NB4 (cell line): Measurements from ENCODE around the gene SCNN1B.

Experiments
- DNase-seq: peaks from one replicate; pipeline ENCODE4 v3.0.0; 2010; ENCODE audit warnings: low read depth
- H3K4me3 ChIP-seq: one replicate; pipeline ENCODE4 v1.5.1; 2011; ENCODE audit warnings: mild to moderate bottlenecking, low read depth, low read length, moderate library complexity
- CTCF ChIP-seq: IDR thresholded peaks from one replicate; pipeline ENCODE4 v1.5.1; 2012; ENCODE audit warnings: low read depth, low read length
- MAX ChIP-seq: IDR thresholded peaks from 2 replicates; pipeline ENCODE4 v1.6.1; 2011; ENCODE audit warnings: low read depth, low read length
- MYC ChIP-seq: IDR thresholded peaks from 2 replicates; pipeline ENCODE4 v1.6.1; 2011; ENCODE audit warnings: low read depth, low read length
- POLR2A ChIP-seq: IDR thresholded peaks from 2 replicates; pipeline ENCODE4 v1.6.1; 2011; ENCODE audit warnings: mild to moderate bottlenecking; ENCODE audit not compliant: insufficient read length; ENCODE audit errors: extremely low read depth

Gene SCNN1B

GRCh38 chr16:23337836-23338550 lies 35.9 kb downstream of the SCNN1B start:
- H3K4me3 ChIP-seq, result no peak overlapping the region
- no peak for TF ChIP-seq MAX
- TF ChIP-seq MYC, result no peak
- no peak for TF ChIP-seq POLR2A
- TF ChIP-seq CTCF, result no peak
- DNase-seq, result no peak

- H3K4me3 ChIP-seq, result no peak overlapping the region
- TF ChIP-seq MYC (no peak), CTCF (no peak), MAX (no peak), POLR2A (no peak)
- DNase-seq, result no peak
Observed at GRCh38 chr16:23339787-23340186, 37.7 kb downstream of the SCNN1B start.

GRCh38 chr16:23342083-23342640 lies 40.1 kb downstream of the SCNN1B start:
- no peak for TF ChIP-seq POLR2A
- no peak for TF ChIP-seq CTCF
- TF ChIP-seq MYC, result no peak
- no peak for TF ChIP-seq MAX
- H3K4me3 ChIP-seq, result no peak overlapping the region
- DNase-seq, result no peak

- no peak for DNase-seq
- no peak for TF ChIP-seq MYC
- TF ChIP-seq CTCF, result no peak
- TF ChIP-seq POLR2A, result no peak
- TF ChIP-seq MAX, result no peak
- H3K4me3 ChIP-seq, result no peak overlapping the region
Observed at GRCh38 chr16:23343643-23344612, 41.8 kb downstream of the SCNN1B start.

- H3K4me3 ChIP-seq, result no peak overlapping the region
- DNase-seq, result no peak
- no peak for TF ChIP-seq MYC
- TF ChIP-seq CTCF, result no peak
Observed at GRCh38 chr16:23345237-23345636, 43.1 kb downstream of the SCNN1B start.
